Smooth muscle cell (in vitro differentiated cells): ENCODE measurements around the gene PLXNA4. TPM values are rescaled to one million over a fixed set of nuclear protein-coding genes. Genes with fewer than 3 reads are reported as not detected.

ENCODE experiments used
- DNase-seq: peaks from one replicate; lab custom pipeline; 2025; ENCODE audit not compliant: unreplicated experiment; lab: John Stamatoyannopoulos, UW
- H2AFZ ChIP-seq: fragments of 200-600 bp; sonication (generic); 2 replicates; pipeline ENCODE4 v1.6.0; 2016; ENCODE audit warnings: antibody characterized with exemption, low read depth, mild to moderate bottlenecking
- H3F3A ChIP-seq: fragments of 200-600 bp; sonication (generic); 2 replicates; pipeline ENCODE4 v1.6.0; 2017; ENCODE audit warnings: antibody characterized with exemption, low read depth
- H3K27ac ChIP-seq: fragments of 200-600 bp; sonication (generic); 2 replicates; pipeline ENCODE4 v1.5.1; 2016; ENCODE audit warnings: low read depth, mild to moderate bottlenecking
- H3K27me3 ChIP-seq: fragments of 200-600 bp; sonication (generic); 2 replicates; pipeline ENCODE4 v1.6.1; 2016; ENCODE audit warnings: low read depth, mild to moderate bottlenecking
- H3K36me3 ChIP-seq: fragments of 200-600 bp; sonication (generic); 2 replicates; pipeline ENCODE4 v1.5.1; 2016; ENCODE audit warnings: low read depth
- H3K4me1 ChIP-seq: fragments of 200-600 bp; sonication (generic); 2 replicates; pipeline ENCODE4 v1.5.1; 2016; ENCODE audit warnings: low read depth
- H3K4me2 ChIP-seq: fragments of 200-600 bp; sonication (generic); 2 replicates; pipeline ENCODE4 v1.6.0; 2016; ENCODE audit warnings: mild to moderate bottlenecking
- H3K4me3 ChIP-seq: fragments of 200-600 bp; sonication (generic); 2 replicates; pipeline ENCODE4 v1.5.1; 2016; ENCODE audit warnings: mild to moderate bottlenecking
- H3K79me2 ChIP-seq: fragments of 200-600 bp; sonication (generic); 2 replicates; pipeline ENCODE4 v1.6.0; 2016; ENCODE audit warnings: low read depth, mild to moderate bottlenecking
- H3K9ac ChIP-seq: fragments of 200-600 bp; sonication (generic); 2 replicates; pipeline ENCODE4 v1.6.0; 2016; ENCODE audit warnings: low read depth
- H3K9me3 ChIP-seq: fragments of 200-600 bp; sonication (generic); replicated peaks from 2 replicates; pipeline ENCODE4 v1.5.1; 2016; ENCODE audit warnings: low read depth
- H4K20me1 ChIP-seq: fragments of 200-600 bp; sonication (generic); 2 replicates; pipeline ENCODE4 v1.6.0; 2016; ENCODE audit warnings: low read depth
- CTCF ChIP-seq: fragments of 200-600 bp; sonication (generic); IDR thresholded peaks from 2 replicates; pipeline ENCODE4 v1.5.1; 2017; ENCODE audit warnings: borderline replicate concordance, mild to moderate bottlenecking, antibody characterized with exemption; ENCODE audit not compliant: insufficient read depth, poor library complexity, severe bottlenecking
- WGBS: methylation state at CpG from one replicate; pipeline ENCODE4 v1.1.7; 2016; ENCODE audit warnings: low lambda C conversion rate; 5-methylcytosine and 5-hydroxymethylcytosine counted together
- polyA plus RNA-seq: library from polyadenylated mRNA; unstranded; fragments of >200 nt; fragmentation: Nextera tagmentation; extraction: Ambion mirVana; gene quantifications from 2 replicates; pipeline ENCODE4 v1.2.1, GENCODE V29; 2016
- total RNA-seq: library from RNA; depleted of rRNA; stranded (reverse); fragments of >200 nt; gene quantifications from 2 replicates; pipeline ENCODE4 v1.2.3, GENCODE V29; 2014

The PLXNA4 gene
- total and polyA plus RNA-seq, 2 experiments from 2014 or later = 8.5 to 9.9 TPM

- no peak for TF ChIP-seq CTCF
- Histone ChIP-seq H3K27ac (no peak overlapping the region), H2AFZ (no peak overlapping the region), H3K27me3 (no peaks in the 10 kb centered on the region), H4K20me1 (no peaks in the 10 kb centered on the region), H3K4me1 (peaks cover 5% of the 10 kb centered on the region), H3K9ac (no peak overlapping the region), H3K79me2 (no peaks in the 10 kb centered on the region), H3K4me3 (no peak overlapping the region), H3F3A (no peaks in the 10 kb centered on the region), H3K9me3 (no peaks in the 10 kb centered on the region), H3K36me3 (no peaks in the 10 kb centered on the region), H3K4me2 (no peak overlapping the region)
- DNase-seq = no peak
- WGBS = 56% methylated on average over 10 of the region's 10 CpGs
Observed at GRCh38 chr7:132386201-132386681, 190.0 kb downstream of the PLXNA4 start.

- Histone ChIP-seq H3K79me2 (no peaks in the 10 kb centered on the region), H4K20me1 (no peaks in the 10 kb centered on the region), H3K4me2 (no peak overlapping the region), H3K4me3 (no peak overlapping the region), H3K9ac (no peak overlapping the region), H3K9me3 (no peaks in the 10 kb centered on the region), H3K27ac (no peak overlapping the region), H3K27me3 (no peaks in the 10 kb centered on the region), H3K4me1 (peaks cover 14% of the 10 kb centered on the region), H3K36me3 (no peaks in the 10 kb centered on the region), H3F3A (no peaks in the 10 kb centered on the region), H2AFZ (no peak overlapping the region)
- no peak for DNase-seq
- WGBS = 90% methylated on average over 2 of the region's 2 CpGs
- no peak for TF ChIP-seq CTCF
Observed at GRCh38 chr7:132383962-132384361, 192.3 kb downstream of the PLXNA4 start.

- H3K4me2 ChIP-seq = no peak overlapping the region
- DNase-seq = no peak
Observed at GRCh38 chr7:132381742-132382472, 194.4 kb downstream of the PLXNA4 start.

More at GRCh38 chr7:132381742-132382472, 194.4 kb downstream of the PLXNA4 start:
- Histone ChIP-seq H3K9ac (no peak overlapping the region), H3K79me2 (no peaks in the 10 kb centered on the region), H3K27ac (no peak overlapping the region), H2AFZ (no peak overlapping the region), H3K4me1 (peaks cover 14% of the 10 kb centered on the region), H3K9me3 (no peaks in the 10 kb centered on the region), H3K27me3 (no peaks in the 10 kb centered on the region), H3F3A (no peaks in the 10 kb centered on the region), H3K4me3 (no peak overlapping the region), H3K36me3 (no peaks in the 10 kb centered on the region), H4K20me1 (no peaks in the 10 kb centered on the region)
- WGBS = 49% methylated on average over 9 of the region's 9 CpGs
- TF ChIP-seq CTCF = no peak
